ENCODE measurements around the gene SKP1. TPM values are rescaled to one million over a fixed set of nuclear protein-coding genes. Genes with fewer than 3 reads are reported as not detected.

Gene SKP1
- total RNA-seq, 1 donor from 2014 or later, result 506 TPM

GRCh38 chr5:134103397-134103796 lies 73.4 kb downstream of the SKP1 start:
- Histone ChIP-seq H3K4me3 (no peak overlapping the region), H3K27me3 (ENCODE audit: low read depth) (no peaks in the 10 kb centered on the region), H3K36me3 (no peaks in the 10 kb centered on the region), H3K4me1 (peaks cover 18% of the 10 kb centered on the region), H3K27ac (replicated peaks) (no peak overlapping the region), H3K9me3 (replicated peaks) (no peaks in the 10 kb centered on the region)
- no peak for DNase-seq
- intact Hi-C loops (cut with micrococcal nuclease), result no loop called here
- TF ChIP-seq CTCF (IDR thresholded peaks at IDR 0.05; ENCODE audit: borderline replicate concordance), result no peak

GRCh38 chr5:134101686-134102439 lies 74.9 kb downstream of the SKP1 start:
- Histone ChIP-seq H3K36me3 (no peaks in the 10 kb centered on the region), H3K4me3 (no peak overlapping the region), H3K27ac (replicated peaks) (no peak overlapping the region), H3K4me1 (peaks cover 18% of the 10 kb centered on the region), H3K27me3 (ENCODE audit: low read depth) (no peaks in the 10 kb centered on the region), H3K9me3 (replicated peaks) (no peaks in the 10 kb centered on the region)
- peak; percentile 57 for DNase-seq
- intact Hi-C loops (cut with micrococcal nuclease), result no loop called here
- TF ChIP-seq CTCF (IDR thresholded peaks at IDR 0.05; ENCODE audit: borderline replicate concordance), result peak; percentile 92

GRCh38 chr5:134100283-134101091 lies 76.3 kb downstream of the SKP1 start:
- no peaks in the 10 kb centered on the region for H3K36me3 ChIP-seq
- no peak overlapping the region for H3K27ac ChIP-seq (replicated peaks)
- no peaks in the 10 kb centered on the region for H3K27me3 ChIP-seq (ENCODE audit: low read depth)
- no peak overlapping the region for H3K4me3 ChIP-seq
- DNase-seq, result no peak
- peaks cover 18% of the 10 kb centered on the region for H3K4me1 ChIP-seq
- intact Hi-C loops (cut with micrococcal nuclease), result no loop called here
- no peaks in the 10 kb centered on the region for H3K9me3 ChIP-seq (replicated peaks)
- no peak for TF ChIP-seq CTCF (IDR thresholded peaks at IDR 0.05; ENCODE audit: borderline replicate concordance)

GRCh38 chr5:134099939-134100282 lies 76.8 kb downstream of the SKP1 start:
- intact Hi-C loops (cut with micrococcal nuclease), result no loop called here
- DNase-seq, result no peak
- peaks cover 18% of the 10 kb centered on the region for H3K4me1 ChIP-seq
- TF ChIP-seq CTCF (IDR thresholded peaks at IDR 0.05; ENCODE audit: borderline replicate concordance), result no peak
- H3K9me3 ChIP-seq (replicated peaks), result no peaks in the 10 kb centered on the region
- H3K27me3 ChIP-seq (ENCODE audit: low read depth), result no peaks in the 10 kb centered on the region
- H3K27ac ChIP-seq (replicated peaks), result no peak overlapping the region
- no peak overlapping the region for H3K4me3 ChIP-seq
- no peaks in the 10 kb centered on the region for H3K36me3 ChIP-seq

- no peak for DNase-seq
- Histone ChIP-seq H3K36me3 (no peaks in the 10 kb centered on the region), H3K27me3 (ENCODE audit: low read depth) (peaks cover 4% of the 10 kb centered on the region), H3K27ac (replicated peaks) (no peak overlapping the region), H3K4me3 (no peak overlapping the region), H3K9me3 (replicated peaks) (no peaks in the 10 kb centered on the region), H3K4me1 (peaks cover 18% of the 10 kb centered on the region)
- no peak for TF ChIP-seq CTCF (IDR thresholded peaks at IDR 0.05; ENCODE audit: borderline replicate concordance)
- intact Hi-C loops (cut with micrococcal nuclease), result no loop called here
Observed at GRCh38 chr5:134099288-134099872, 77.4 kb downstream of the SKP1 start.

Small RNA genes lying within 50 kb of the gene (microRNA-seq; reads per million reads assigned to microRNA genes)
- not detected for gene MIR3661

Other genes with a start within 250 kb of the SKP1 start
- 34.4 TPM for gene C5orf15, start 208.3 kb downstream of the SKP1 start, total RNA-seq
- 501 TPM for gene VDAC1, start 172.0 kb downstream of the SKP1 start, total RNA-seq
- gene TCF7, start 62.3 kb downstream of the SKP1 start, total RNA-seq, result 3.0 TPM
- 163 TPM for gene PPP2CA, start 49.1 kb upstream of the SKP1 start, total RNA-seq
- 5.9 TPM for gene CDKL3, start 190.2 kb upstream of the SKP1 start, total RNA-seq
- 246 TPM for gene UBE2B, start 194.6 kb upstream of the SKP1 start, total RNA-seq
- gene CDKN2AIPNL, start 234.9 kb upstream of the SKP1 start, total RNA-seq, result 39.6 TPM

Measured in left ventricle myocardium inferior (tissue), 1 donor.